GM23338 (cell line): Measurements from ENCODE around the gene CACNA2D1.

Experiments
- EZH2 ChIP-seq: fragments of 200-600 bp; sonication (generic); IDR thresholded peaks from one replicate; pipeline ENCODE4 v1.8.0; 2017; ENCODE audit warnings: antibody characterized with exemption, mild to moderate bottlenecking, low read depth; ENCODE audit not compliant: unreplicated experiment
- TF ChIP-seq, protein P1 (sequence below), 2 experiments: fragments of 200-600 bp in 1 of 2; sonication (generic) in 1 of 2; conservative IDR thresholded peaks; 2 replicates each; pipeline versions ENCODE4 v1.5.1 to v1.6.1; 2016 to 2017; ENCODE audit warnings: antibody characterized with exemption in 2 of 2, low read depth in 2 of 2, mild to moderate bottlenecking in 2 of 2, moderate library complexity in 1 of 2
- TF ChIP-seq, protein P2 (sequence below): IDR thresholded peaks from 2 replicates; pipeline ENCODE4 v1.6.1; 2016; ENCODE audit warnings: antibody characterized with exemption
- TF ChIP-seq, protein P3 (sequence below): IDR thresholded peaks from one replicate; pipeline ENCODE4 v1.6.1; 2018; ENCODE audit warnings: antibody characterized with exemption; ENCODE audit not compliant: unreplicated experiment

DNA sequence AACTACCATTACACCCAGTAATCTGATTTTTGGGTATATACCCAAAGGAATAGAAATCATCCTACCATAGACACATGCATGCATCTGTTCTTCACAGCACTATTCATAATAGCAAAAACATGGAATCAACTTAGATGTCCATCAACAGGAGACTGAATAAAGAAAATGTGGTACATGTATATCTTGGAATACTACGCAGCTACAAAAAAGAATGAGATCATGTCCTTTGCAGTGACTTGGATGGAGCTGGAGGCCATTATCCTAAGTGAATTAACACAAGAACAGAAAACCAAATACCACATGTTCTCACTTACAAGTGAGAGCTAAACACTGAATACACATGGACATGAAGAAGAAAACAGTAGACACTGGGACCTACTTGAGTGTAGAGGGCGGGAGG lies 254.9 kb downstream of the CACNA2D1 start:
- TF ChIP-seq, protein P1, sequence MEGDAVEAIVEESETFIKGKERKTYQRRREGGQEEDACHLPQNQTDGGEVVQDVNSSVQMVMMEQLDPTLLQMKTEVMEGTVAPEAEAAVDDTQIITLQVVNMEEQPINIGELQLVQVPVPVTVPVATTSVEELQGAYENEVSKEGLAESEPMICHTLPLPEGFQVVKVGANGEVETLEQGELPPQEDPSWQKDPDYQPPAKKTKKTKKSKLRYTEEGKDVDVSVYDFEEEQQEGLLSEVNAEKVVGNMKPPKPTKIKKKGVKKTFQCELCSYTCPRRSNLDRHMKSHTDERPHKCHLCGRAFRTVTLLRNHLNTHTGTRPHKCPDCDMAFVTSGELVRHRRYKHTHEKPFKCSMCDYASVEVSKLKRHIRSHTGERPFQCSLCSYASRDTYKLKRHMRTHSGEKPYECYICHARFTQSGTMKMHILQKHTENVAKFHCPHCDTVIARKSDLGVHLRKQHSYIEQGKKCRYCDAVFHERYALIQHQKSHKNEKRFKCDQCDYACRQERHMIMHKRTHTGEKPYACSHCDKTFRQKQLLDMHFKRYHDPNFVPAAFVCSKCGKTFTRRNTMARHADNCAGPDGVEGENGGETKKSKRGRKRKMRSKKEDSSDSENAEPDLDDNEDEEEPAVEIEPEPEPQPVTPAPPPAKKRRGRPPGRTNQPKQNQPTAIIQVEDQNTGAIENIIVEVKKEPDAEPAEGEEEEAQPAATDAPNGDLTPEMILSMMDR (conservative IDR thresholded peaks at IDR 0.05; ENCODE audit: low read depth in 2 of 2), result no peak
- TF ChIP-seq, protein P2, sequence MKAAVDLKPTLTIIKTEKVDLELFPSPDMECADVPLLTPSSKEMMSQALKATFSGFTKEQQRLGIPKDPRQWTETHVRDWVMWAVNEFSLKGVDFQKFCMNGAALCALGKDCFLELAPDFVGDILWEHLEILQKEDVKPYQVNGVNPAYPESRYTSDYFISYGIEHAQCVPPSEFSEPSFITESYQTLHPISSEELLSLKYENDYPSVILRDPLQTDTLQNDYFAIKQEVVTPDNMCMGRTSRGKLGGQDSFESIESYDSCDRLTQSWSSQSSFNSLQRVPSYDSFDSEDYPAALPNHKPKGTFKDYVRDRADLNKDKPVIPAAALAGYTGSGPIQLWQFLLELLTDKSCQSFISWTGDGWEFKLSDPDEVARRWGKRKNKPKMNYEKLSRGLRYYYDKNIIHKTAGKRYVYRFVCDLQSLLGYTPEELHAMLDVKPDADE, result no peak
- TF ChIP-seq, protein P3, sequence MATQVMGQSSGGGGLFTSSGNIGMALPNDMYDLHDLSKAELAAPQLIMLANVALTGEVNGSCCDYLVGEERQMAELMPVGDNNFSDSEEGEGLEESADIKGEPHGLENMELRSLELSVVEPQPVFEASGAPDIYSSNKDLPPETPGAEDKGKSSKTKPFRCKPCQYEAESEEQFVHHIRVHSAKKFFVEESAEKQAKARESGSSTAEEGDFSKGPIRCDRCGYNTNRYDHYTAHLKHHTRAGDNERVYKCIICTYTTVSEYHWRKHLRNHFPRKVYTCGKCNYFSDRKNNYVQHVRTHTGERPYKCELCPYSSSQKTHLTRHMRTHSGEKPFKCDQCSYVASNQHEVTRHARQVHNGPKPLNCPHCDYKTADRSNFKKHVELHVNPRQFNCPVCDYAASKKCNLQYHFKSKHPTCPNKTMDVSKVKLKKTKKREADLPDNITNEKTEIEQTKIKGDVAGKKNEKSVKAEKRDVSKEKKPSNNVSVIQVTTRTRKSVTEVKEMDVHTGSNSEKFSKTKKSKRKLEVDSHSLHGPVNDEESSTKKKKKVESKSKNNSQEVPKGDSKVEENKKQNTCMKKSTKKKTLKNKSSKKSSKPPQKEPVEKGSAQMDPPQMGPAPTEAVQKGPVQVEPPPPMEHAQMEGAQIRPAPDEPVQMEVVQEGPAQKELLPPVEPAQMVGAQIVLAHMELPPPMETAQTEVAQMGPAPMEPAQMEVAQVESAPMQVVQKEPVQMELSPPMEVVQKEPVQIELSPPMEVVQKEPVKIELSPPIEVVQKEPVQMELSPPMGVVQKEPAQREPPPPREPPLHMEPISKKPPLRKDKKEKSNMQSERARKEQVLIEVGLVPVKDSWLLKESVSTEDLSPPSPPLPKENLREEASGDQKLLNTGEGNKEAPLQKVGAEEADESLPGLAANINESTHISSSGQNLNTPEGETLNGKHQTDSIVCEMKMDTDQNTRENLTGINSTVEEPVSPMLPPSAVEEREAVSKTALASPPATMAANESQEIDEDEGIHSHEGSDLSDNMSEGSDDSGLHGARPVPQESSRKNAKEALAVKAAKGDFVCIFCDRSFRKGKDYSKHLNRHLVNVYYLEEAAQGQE, result no peak
- TF ChIP-seq EZH2, result no peak
